Activated naive CD4-positive, alpha-beta T cell treated with anti-CD3 and anti-CD28 coated beads, Interleukin-2, amount 50 U/mL, for 72 hours (primary cell): ENCODE results near the gene MAB21L4. TPM values are rescaled to one million over a fixed set of nuclear protein-coding genes. Genes with fewer than 3 reads are reported as not detected.

Experiments used
- ATAC-seq, 2 donors: fragments of 150-1000 bp; cut with Tn5 transposase; 2 replicates each; pipeline ENCODE4 v1.10.0; 2021; ENCODE audit warnings: mild to moderate bottlenecking in 2 of 2, moderate library complexity in 2 of 2
- DNase-seq, 2 donors: peaks; one replicate each; pipeline ENCODE4 v3.0.0; 2021 to 2022; ENCODE audit warnings: low spot score in 2 of 2
- H3K27ac Mint-ChIP-seq, 2 donors: one replicate each; pipeline ENCODE4 v1.8.0; 2022; ENCODE audit warnings: mild to moderate bottlenecking in 2 of 2, mixed read lengths in 2 of 2
- H3K36me3 Mint-ChIP-seq, 2 donors: one replicate each; pipeline ENCODE4 v1.8.0; 2022; ENCODE audit warnings: mixed read lengths in 2 of 2
- H3K9me3 Mint-ChIP-seq, 2 donors: one replicate each; pipeline ENCODE4 v1.8.0; 2022; ENCODE audit warnings: mixed read lengths in 2 of 2
- total RNA-seq, 2 donors: library from RNA; stranded (reverse); gene quantifications; one replicate each; pipeline ENCODE4 v1.2.3, GENCODE V29; 2022

Gene MAB21L4
- not detected for total RNA-seq

GRCh38 chr2:240895656-240896388 lies at the start of gene MAB21L4:
Gene MAB21L4 (minus strand): TSS chr2:240896156. CDS start chr2:240895997, 159 bp downstream.
- Mint-ChIP-seq H3K36me3 (no peaks in the 10 kb centered on the region), H3K27ac (no peak within 1 kb of the TSS), H3K9me3 (no peaks in the 10 kb centered on the region)
- no peak for ATAC-seq
- DNase-seq, result no peak

- H3K36me3 Mint-ChIP-seq, result peaks cover 0 to 15% of the 10 kb centered on the region in 2 donors
- ATAC-seq (no peak), DNase-seq (no peak)
- peaks cover 11 to 12% of the 10 kb centered on the region in 2 donors for H3K9me3 Mint-ChIP-seq
- no peak overlapping the region for H3K27ac Mint-ChIP-seq
Measured at GRCh38 chr2:240936106-240936505, 40.1 kb upstream of the MAB21L4 start.

GRCh38 chr2:240935103-240935876 lies 39.3 kb upstream of the MAB21L4 start:
- ATAC-seq, result no peak
- peaks cover 11 to 12% of the 10 kb centered on the region in 2 donors for H3K9me3 Mint-ChIP-seq
- DNase-seq, result peak in 1 of 2 donors; percentile 43
- H3K36me3 Mint-ChIP-seq, result peaks cover 0 to 15% of the 10 kb centered on the region in 2 donors
- H3K27ac Mint-ChIP-seq, result no peak overlapping the region

GRCh38 chr2:240934701-240935102 lies 38.7 kb upstream of the MAB21L4 start:
- DNase-seq (no peak), ATAC-seq (no peak)
- Mint-ChIP-seq H3K9me3 (peaks cover 11 to 12% of the 10 kb centered on the region in 2 donors), H3K36me3 (peaks cover 0 to 15% of the 10 kb centered on the region in 2 donors), H3K27ac (no peak overlapping the region)

GRCh38 chr2:240933966-240934700 lies 38.2 kb upstream of the MAB21L4 start:
- H3K36me3 Mint-ChIP-seq, result peaks cover 0 to 15% of the 10 kb centered on the region in 2 donors
- peak in 1 of 2 donors; percentile 37 for DNase-seq
- ATAC-seq, result no peak
- no peak overlapping the region for H3K27ac Mint-ChIP-seq
- H3K9me3 Mint-ChIP-seq, result peaks cover 11 to 12% of the 10 kb centered on the region in 2 donors

GRCh38 chr2:240933048-240933965 lies 37.4 kb upstream of the MAB21L4 start:
- no peak for ATAC-seq
- peaks cover 11 to 12% of the 10 kb centered on the region in 2 donors for H3K9me3 Mint-ChIP-seq
- DNase-seq, result peak in 1 of 2 donors; percentile 51
- no peak overlapping the region for H3K27ac Mint-ChIP-seq
- H3K36me3 Mint-ChIP-seq, result peaks cover 0 to 15% of the 10 kb centered on the region in 2 donors

- H3K27ac Mint-ChIP-seq, result no peak overlapping the region
- H3K36me3 Mint-ChIP-seq, result peaks cover 0 to 11% of the 10 kb centered on the region in 2 donors
- peaks cover 8 to 12% of the 10 kb centered on the region in 2 donors for H3K9me3 Mint-ChIP-seq
Measured at GRCh38 chr2:240932724-240933047, 36.7 kb upstream of the MAB21L4 start.

GRCh38 chr2:240932001-240932723 lies 36.2 kb upstream of the MAB21L4 start:
- H3K9me3 Mint-ChIP-seq, result peaks cover 7 to 12% of the 10 kb centered on the region in 2 donors
- DNase-seq, result peak in 1 of 2 donors; percentile 43

More at GRCh38 chr2:240932724-240933047, 36.7 kb upstream of the MAB21L4 start:
- DNase-seq, result no peak
- ATAC-seq, result no peak

GRCh38 chr2:240931319-240931949 lies 35.5 kb upstream of the MAB21L4 start:
- Mint-ChIP-seq H3K9me3 (peaks cover 2 to 8% of the 10 kb centered on the region in 2 donors), H3K27ac (no peak overlapping the region), H3K36me3 (peaks cover 0 to 7% of the 10 kb centered on the region in 2 donors)
- DNase-seq (no peak), ATAC-seq (no peak)

More at GRCh38 chr2:240932001-240932723, 36.2 kb upstream of the MAB21L4 start:
- Mint-ChIP-seq H3K27ac (no peak overlapping the region), H3K36me3 (peaks cover 0 to 9% of the 10 kb centered on the region in 2 donors)
- ATAC-seq, result no peak

- H3K9me3 Mint-ChIP-seq, result peaks cover 0 to 2% of the 10 kb centered on the region in 2 donors
- no peak overlapping the region for H3K27ac Mint-ChIP-seq
- DNase-seq (peak in 1 of 2 donors; percentile 50), ATAC-seq (no peak)
- H3K36me3 Mint-ChIP-seq, result peaks cover 0 to under 1% of the 10 kb centered on the region in 2 donors
Measured at GRCh38 chr2:240930631-240931318, 34.8 kb upstream of the MAB21L4 start.

- Mint-ChIP-seq H3K9me3 (no peaks in the 10 kb centered on the region), H3K36me3 (no peaks in the 10 kb centered on the region), H3K27ac (no peak overlapping the region)
- ATAC-seq (no peak), DNase-seq (peak in 1 of 2 donors; percentile 54)
Measured at GRCh38 chr2:240930096-240930630, 34.2 kb upstream of the MAB21L4 start.

GRCh38 chr2:240929364-240930095 lies 33.6 kb upstream of the MAB21L4 start:
- DNase-seq, result no peak
- H3K27ac Mint-ChIP-seq, result no peak overlapping the region
- no peaks in the 10 kb centered on the region for H3K9me3 Mint-ChIP-seq
- no peak for ATAC-seq
- H3K36me3 Mint-ChIP-seq, result no peaks in the 10 kb centered on the region

GRCh38 chr2:240928476-240929363 lies 32.8 kb upstream of the MAB21L4 start:
- ATAC-seq, result no peak
- peak overlapping the region; percentile 6 for H3K27ac Mint-ChIP-seq
- H3K9me3 Mint-ChIP-seq, result no peaks in the 10 kb centered on the region
- DNase-seq, result peak in 1 of 2 donors; percentile 42
- no peaks in the 10 kb centered on the region for H3K36me3 Mint-ChIP-seq
